ENCODE data around the gene TRIM54.

- TF ChIP-seq, protein P1, sequence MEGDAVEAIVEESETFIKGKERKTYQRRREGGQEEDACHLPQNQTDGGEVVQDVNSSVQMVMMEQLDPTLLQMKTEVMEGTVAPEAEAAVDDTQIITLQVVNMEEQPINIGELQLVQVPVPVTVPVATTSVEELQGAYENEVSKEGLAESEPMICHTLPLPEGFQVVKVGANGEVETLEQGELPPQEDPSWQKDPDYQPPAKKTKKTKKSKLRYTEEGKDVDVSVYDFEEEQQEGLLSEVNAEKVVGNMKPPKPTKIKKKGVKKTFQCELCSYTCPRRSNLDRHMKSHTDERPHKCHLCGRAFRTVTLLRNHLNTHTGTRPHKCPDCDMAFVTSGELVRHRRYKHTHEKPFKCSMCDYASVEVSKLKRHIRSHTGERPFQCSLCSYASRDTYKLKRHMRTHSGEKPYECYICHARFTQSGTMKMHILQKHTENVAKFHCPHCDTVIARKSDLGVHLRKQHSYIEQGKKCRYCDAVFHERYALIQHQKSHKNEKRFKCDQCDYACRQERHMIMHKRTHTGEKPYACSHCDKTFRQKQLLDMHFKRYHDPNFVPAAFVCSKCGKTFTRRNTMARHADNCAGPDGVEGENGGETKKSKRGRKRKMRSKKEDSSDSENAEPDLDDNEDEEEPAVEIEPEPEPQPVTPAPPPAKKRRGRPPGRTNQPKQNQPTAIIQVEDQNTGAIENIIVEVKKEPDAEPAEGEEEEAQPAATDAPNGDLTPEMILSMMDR (IDR thresholded peaks at IDR 0.05): no peak
- no peak for TF ChIP-seq POLR2A (IDR thresholded peaks at IDR 0.05)
Measured at GRCh38 chr2:27316655-27317412, 34.6 kb downstream of the TRIM54 start.
